HepG2 (cell line): ENCODE results near the gene CD19. TPM values are rescaled to one million over a fixed set of nuclear protein-coding genes. Genes with fewer than 3 reads are reported as not detected.
A peak's percentile ranks its signal among the peaks of the same experiment; 100 is the strongest.

Experiments
- AGO2 ChIP-seq: fragments of 200-400 bp; formaldehyde crosslinking; optimal IDR thresholded peaks from 2 replicates; pipeline ENCODE3; 2017; ENCODE audit warnings: mild to moderate bottlenecking, low read depth, low read length, moderate library complexity
- EZH2 ChIP-seq: conservative IDR thresholded peaks from 2 replicates; pipeline ENCODE4 v1.6.1; 2012; ENCODE audit warnings: mild to moderate bottlenecking, low read depth, low read length, moderate library complexity
- MATR3 ChIP-seq: sonication (generic); formaldehyde crosslinking; IDR thresholded peaks from 2 replicates; pipeline ENCODE4 v1.4.0; 2020; ENCODE audit warnings: missing genetic modification reagents
- MTA1 ChIP-seq: sonication (generic); formaldehyde crosslinking; IDR thresholded peaks from 2 replicates; pipeline ENCODE4 v1.4.0; 2020; ENCODE audit warnings: missing genetic modification reagents, mild to moderate bottlenecking, borderline replicate concordance
- NBN ChIP-seq: fragments of 450-650 bp; conservative IDR thresholded peaks from 2 replicates; pipeline ENCODE4 v1.6.1; 2017
- PPARG ChIP-seq: conservative IDR thresholded peaks from 2 replicates; pipeline ENCODE4 v1.6.1; 2016; ENCODE audit warnings: missing biosample characterization, missing genetic modification reagents
- SCMH1 ChIP-seq: sonication (generic); formaldehyde crosslinking; IDR thresholded peaks from 2 replicates; pipeline ENCODE4 v1.9.0; 2021; ENCODE audit warnings: missing genetic modification reagents, mild to moderate bottlenecking, borderline replicate concordance
- SIX1 ChIP-seq: sonication (generic); formaldehyde crosslinking; IDR thresholded peaks from 2 replicates; pipeline ENCODE4 v1.4.0; 2020; ENCODE audit warnings: missing genetic modification reagents, borderline replicate concordance
- SMC3 ChIP-seq: IDR thresholded peaks from 2 replicates; pipeline ENCODE4 v1.6.1; 2011; ENCODE audit warnings: low read length, improper control_type of control experiment
- TOE1 ChIP-seq: sonication (generic); formaldehyde crosslinking; IDR thresholded peaks from 2 replicates; pipeline ENCODE4 v1.4.0; 2020; ENCODE audit warnings: mild to moderate bottlenecking, missing genetic modification reagents
- ZBTB1 ChIP-seq: sonication (generic); formaldehyde crosslinking; IDR thresholded peaks from 2 replicates; pipeline ENCODE4 v1.4.0; 2020; ENCODE audit warnings: missing genetic modification reagents, borderline replicate concordance
- ZFY ChIP-seq: sonication (generic); formaldehyde crosslinking; IDR thresholded peaks from 2 replicates; pipeline ENCODE4 v1.4.0; 2020; ENCODE audit warnings: missing genetic modification reagents
- ZNF24 ChIP-seq: fragments of 450-650 bp; IDR thresholded peaks from 2 replicates; pipeline ENCODE4 v1.6.1; 2017; ENCODE audit warnings: antibody characterized with exemption, mild to moderate bottlenecking
- ZNF331 ChIP-seq: sonication (generic); formaldehyde crosslinking; IDR thresholded peaks from 2 replicates; pipeline ENCODE4 v1.4.0; 2020; ENCODE audit warnings: missing genetic modification reagents
- ZNF629 ChIP-seq: sonication (generic); formaldehyde crosslinking; conservative IDR thresholded peaks from 2 replicates; pipeline ENCODE4 v1.5.0; 2020; ENCODE audit warnings: missing genetic modification reagents
- ZNF768 ChIP-seq: sonication (generic); formaldehyde crosslinking; IDR thresholded peaks from 2 replicates; pipeline ENCODE4 v1.4.0; 2020; ENCODE audit warnings: missing genetic modification reagents
- ZNF782 ChIP-seq: sonication (generic); formaldehyde crosslinking; IDR thresholded peaks from 2 replicates; pipeline ENCODE4 v1.4.0; 2020; ENCODE audit warnings: missing genetic modification reagents, mild to moderate bottlenecking, borderline replicate concordance
- ZSCAN9 ChIP-seq: IDR thresholded peaks from 2 replicates; pipeline ENCODE4 v1.6.1; 2016; ENCODE audit warnings: borderline replicate concordance
- polyA plus RNA-seq, 8 experiments: library from polyadenylated mRNA; depleted of rRNA in 3 of 8; stranded (reverse) in 7 of 8; unstranded in 1 of 8; fragments of >200 nt; fragmentation: Illumina TruSeq in 4 of 8; extraction: Trizol in 4 of 8; gene quantifications; 2 replicates each; pipeline versions ENCODE4 v1.2.1 to v1.2.3, GENCODE V29; 2011 to 2016; ENCODE audit warnings: low read depth in 4 of 8, missing spikeins in 1 of 8, mixed read lengths in 1 of 8; ENCODE audit not compliant: insufficient read depth in 1 of 8
- total RNA-seq, 5 experiments: library from RNA; depleted of rRNA; stranded (reverse); fragments of >200 nt; fragmentation: Illumina TruSeq; extraction: Trizol; gene quantifications; 2 replicates each; pipeline ENCODE4 v1.2.3, GENCODE V29; 2016; ENCODE audit warnings: low read depth in 1 of 5
- TF ChIP-seq, protein P1 (sequence below): sonication (generic); formaldehyde crosslinking; IDR thresholded peaks from 2 replicates; pipeline ENCODE4 v1.4.0; 2020; ENCODE audit warnings: missing genetic modification reagents, borderline replicate concordance
- TF ChIP-seq, protein P2 (sequence below): sonication (generic); formaldehyde crosslinking; conservative IDR thresholded peaks from 2 replicates; pipeline ENCODE4 v1.5.0; 2020; ENCODE audit warnings: missing genetic modification reagents
- TF ChIP-seq, protein P3 (sequence below): IDR thresholded peaks from 2 replicates; pipeline ENCODE4 v1.4.0; 2020; ENCODE audit warnings: mild to moderate bottlenecking, missing genetic modification reagents

The CD19 gene
- total and polyA plus RNA-seq, 2 of the 13 experiments (the other 11 are each of a cell fraction or from before 2014, with no cell fraction given), result 0.55 to 1.1 TPM

DNA sequence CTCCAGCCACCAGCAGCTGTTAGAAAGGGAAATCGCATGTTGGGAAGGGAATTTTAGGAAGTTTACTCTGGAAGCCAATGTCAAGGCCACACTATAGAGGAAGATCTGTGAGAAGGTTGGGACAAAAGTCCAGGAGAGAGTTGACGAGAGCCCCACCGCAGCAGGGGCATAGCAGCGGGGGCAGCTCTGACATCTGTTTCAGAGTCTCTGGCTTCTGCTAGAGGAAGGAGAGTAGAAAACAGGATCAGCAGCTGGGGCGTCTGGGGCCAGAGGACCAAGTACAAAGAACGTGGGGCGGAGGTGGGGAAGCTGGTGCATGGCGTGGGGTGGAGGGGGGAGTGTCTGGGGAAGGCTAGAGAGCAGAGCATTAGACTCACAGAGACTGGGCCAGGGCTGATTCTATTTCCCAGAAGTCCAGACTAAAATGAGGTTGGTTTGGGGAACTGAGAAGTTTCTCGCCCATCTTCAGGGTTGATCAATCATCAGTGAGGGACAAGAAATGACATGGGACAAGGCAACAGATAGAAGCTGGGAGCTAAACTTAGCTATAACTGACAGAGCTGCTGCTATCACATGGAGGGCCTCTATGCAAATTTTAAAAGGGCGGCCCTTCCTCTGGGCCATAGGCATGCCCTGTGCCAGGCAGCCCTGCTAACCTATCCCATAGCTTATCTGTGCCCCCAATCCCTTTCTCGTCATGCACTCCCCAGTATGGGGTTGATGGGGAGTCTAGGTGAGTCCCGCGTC, 7.9 kb upstream of the CD19 start (continued):
- TF ChIP-seq, protein P1, sequence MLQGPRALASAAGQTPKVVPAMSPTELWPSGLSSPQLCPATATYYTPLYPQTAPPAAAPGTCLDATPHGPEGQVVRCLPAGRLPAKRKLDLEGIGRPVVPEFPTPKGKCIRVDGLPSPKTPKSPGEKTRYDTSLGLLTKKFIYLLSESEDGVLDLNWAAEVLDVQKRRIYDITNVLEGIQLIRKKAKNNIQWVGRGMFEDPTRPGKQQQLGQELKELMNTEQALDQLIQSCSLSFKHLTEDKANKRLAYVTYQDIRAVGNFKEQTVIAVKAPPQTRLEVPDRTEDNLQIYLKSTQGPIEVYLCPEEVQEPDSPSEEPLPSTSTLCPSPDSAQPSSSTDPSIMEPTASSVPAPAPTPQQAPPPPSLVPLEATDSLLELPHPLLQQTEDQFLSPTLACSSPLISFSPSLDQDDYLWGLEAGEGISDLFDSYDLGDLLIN (CRISPR knock-in tag), result no peak
- TF ChIP-seq, protein P2, sequence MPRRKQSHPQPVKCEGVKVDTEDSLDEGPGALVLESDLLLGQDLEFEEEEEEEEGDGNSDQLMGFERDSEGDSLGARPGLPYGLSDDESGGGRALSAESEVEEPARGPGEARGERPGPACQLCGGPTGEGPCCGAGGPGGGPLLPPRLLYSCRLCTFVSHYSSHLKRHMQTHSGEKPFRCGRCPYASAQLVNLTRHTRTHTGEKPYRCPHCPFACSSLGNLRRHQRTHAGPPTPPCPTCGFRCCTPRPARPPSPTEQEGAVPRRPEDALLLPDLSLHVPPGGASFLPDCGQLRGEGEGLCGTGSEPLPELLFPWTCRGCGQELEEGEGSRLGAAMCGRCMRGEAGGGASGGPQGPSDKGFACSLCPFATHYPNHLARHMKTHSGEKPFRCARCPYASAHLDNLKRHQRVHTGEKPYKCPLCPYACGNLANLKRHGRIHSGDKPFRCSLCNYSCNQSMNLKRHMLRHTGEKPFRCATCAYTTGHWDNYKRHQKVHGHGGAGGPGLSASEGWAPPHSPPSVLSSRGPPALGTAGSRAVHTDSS (CRISPR knock-in tag), result no peak
- TF ChIP-seq ZSCAN9 (no peak), MATR3 (CRISPR knock-in tag) (no peak), ZNF768 (CRISPR knock-in tag) (no peak), SCMH1 (CRISPR knock-in tag) (no peak), TOE1 (CRISPR knock-in tag) (no peak), SMC3 (no peak), ZNF331 (no peak; the same call in 1 of the 2 replicates), PPARG (peak; percentile 46), ZFY (no peak), EZH2 (no peak), MTA1 (CRISPR knock-in tag) (peak; percentile 69), ZNF24 (no peak), AGO2 (no peak), ZBTB1 (no peak), ZNF629 (CRISPR knock-in tag) (0 out of 2 replicates have a peak, but pooled peaks have one; percentile 39), SIX1 (CRISPR knock-in tag) (no peak), ZNF782 (CRISPR knock-in tag) (no peak), NBN (no peak)
- TF ChIP-seq, protein P3, sequence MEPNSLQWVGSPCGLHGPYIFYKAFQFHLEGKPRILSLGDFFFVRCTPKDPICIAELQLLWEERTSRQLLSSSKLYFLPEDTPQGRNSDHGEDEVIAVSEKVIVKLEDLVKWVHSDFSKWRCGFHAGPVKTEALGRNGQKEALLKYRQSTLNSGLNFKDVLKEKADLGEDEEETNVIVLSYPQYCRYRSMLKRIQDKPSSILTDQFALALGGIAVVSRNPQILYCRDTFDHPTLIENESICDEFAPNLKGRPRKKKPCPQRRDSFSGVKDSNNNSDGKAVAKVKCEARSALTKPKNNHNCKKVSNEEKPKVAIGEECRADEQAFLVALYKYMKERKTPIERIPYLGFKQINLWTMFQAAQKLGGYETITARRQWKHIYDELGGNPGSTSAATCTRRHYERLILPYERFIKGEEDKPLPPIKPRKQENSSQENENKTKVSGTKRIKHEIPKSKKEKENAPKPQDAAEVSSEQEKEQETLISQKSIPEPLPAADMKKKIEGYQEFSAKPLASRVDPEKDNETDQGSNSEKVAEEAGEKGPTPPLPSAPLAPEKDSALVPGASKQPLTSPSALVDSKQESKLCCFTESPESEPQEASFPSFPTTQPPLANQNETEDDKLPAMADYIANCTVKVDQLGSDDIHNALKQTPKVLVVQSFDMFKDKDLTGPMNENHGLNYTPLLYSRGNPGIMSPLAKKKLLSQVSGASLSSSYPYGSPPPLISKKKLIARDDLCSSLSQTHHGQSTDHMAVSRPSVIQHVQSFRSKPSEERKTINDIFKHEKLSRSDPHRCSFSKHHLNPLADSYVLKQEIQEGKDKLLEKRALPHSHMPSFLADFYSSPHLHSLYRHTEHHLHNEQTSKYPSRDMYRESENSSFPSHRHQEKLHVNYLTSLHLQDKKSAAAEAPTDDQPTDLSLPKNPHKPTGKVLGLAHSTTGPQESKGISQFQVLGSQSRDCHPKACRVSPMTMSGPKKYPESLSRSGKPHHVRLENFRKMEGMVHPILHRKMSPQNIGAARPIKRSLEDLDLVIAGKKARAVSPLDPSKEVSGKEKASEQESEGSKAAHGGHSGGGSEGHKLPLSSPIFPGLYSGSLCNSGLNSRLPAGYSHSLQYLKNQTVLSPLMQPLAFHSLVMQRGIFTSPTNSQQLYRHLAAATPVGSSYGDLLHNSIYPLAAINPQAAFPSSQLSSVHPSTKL (CRISPR knock-in tag), result peak; percentile 88
